ENCODE measurements around the gene TANC1.

TANC1 gene

DNA sequence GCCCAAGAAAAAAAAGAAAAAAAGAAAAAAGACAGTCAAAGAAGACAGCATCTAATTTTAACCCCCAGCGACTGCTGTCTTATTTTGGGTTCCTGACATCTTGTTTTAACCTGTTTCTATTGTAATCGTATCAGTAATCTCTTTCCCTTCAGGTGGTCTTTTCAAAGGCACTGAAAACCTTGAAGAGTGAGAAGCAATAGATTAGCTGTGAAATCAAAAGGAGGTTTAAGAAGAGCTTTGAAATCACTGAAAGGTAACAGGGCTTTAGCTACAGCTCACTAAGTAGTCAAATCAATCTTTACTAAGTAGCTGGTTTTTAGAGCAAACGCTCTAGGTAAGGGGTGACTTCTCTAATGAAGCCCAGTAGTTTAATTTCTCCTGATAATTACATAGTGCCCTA is 5.4 kb upstream of the TANC1 start:
- no peak for DNase-seq

DNA sequence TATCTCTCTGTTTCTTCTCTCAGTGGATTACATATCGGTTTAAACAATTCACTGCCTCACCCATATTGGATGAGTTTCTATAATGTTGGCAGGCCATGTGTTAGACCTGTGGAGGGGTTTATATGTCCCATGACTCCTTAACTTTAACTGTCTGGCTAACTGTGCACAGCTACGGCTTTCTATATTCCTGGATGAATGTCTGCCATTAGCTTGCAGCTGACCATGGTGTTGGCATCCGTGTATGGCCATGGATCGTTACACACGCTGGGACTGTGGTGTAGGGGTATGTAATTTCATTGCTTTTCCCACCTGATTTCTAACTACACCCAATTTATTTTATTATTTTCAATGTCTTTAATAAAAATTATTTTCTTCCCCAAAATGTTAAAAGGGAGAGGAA is 3.3 kb upstream of the TANC1 start:
- DNase-seq, result no peak

DNA sequence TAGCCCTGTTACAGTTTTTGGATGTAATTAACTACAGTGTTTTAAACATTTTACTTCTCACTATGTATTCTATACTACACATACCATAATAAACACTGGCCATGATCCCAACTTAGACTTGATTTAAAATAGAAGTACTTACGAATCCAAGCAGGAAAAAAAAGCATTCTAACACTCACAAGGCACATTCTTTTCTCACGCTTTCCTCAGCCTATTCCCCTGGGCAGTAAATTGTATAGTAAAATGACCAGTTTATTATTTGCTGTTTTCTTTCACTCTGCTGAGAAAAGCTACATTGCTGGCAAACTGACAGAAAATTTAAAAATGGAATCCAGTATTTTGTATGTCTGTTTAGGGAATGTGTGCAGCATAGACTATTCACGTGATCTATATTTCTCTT is 2.8 kb upstream of the TANC1 start:
- DNase-seq, result no peak

DNA sequence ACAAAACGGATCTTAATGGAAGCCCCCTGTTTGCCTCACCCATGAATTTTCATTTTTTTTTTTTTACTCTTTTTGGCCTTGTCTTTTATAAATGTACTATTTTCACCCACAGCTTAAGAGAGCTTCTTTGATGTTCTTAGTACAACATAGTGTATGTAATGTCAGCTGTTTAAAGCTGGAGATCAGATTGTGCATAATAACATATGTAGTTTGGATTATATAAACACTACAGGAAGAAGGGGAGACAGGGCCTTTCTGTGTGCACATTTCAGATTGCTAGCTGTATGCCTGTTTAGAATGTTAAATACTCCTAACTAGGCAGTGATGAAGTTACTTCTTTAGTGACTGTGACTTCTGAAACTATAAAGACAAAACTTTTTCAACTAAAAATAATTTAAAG is 2.1 kb upstream of the TANC1 start:
- no peak for DNase-seq

DNA sequence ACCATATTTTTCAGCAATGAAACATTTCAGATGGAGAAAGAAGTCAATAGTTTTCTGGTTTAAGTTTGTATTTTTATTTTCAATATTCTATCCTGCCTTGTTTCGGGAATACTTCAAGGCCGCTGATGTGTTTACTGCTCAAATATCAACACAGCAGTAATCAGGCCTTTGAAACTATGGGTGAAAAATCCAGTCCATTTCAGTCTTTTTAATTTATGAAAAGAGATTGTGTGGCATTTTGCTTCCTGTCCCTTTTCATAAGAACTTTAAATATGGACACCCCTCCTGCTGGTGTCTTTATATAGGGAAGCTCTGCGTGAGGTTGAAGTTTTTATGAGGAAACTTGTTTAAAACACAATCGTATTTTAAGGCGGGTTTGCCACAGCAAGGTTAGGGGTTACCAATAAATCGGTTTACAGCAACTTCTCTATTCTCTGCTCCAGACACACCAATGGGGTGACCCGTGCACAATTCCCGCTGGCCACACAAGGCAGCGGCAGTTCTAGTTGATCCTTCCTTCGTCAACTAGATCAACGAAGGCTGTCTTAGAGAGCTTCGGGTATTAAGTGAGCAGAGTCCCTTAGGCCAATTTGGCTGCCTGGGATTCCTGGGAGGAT is 1.2 kb upstream of the TANC1 start:
- no peak for DNase-seq

- DNase-seq, result no peak
Measured at GRCh38 chr2:158967731-158968395, 577 bp upstream of the TANC1 start.

GRCh38 chr2:158969162-158969714 is 798 bp downstream of the TANC1 start:
- DNase-seq, result no peak

DNA sequence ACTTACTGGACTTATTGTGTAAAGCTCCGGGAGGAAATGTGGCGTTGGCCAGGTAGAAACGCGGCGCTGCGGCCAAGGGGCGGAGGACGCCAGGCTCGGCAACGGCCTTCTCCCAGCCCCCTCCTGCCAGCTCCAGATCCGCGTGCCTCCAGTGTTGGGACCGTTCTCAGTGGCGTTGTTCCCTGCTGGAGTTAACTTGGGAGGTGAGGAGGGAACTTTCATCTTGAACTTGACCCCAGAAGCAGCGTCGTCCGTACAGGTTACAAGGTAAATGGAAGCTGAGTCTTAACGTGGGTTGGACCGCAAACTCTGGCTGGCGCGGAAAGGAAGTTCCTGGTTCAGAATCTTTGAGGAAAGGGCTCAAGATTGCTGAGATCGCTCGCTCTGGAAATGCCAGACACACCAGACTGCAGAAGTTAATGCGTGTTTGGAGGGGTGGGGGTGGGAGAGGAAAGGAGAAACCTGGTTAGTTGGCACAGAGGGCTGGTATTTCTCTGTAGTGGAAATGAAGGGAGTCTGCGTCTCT is 1.3 kb downstream of the TANC1 start:
- peak; percentile 7 for DNase-seq

DNA sequence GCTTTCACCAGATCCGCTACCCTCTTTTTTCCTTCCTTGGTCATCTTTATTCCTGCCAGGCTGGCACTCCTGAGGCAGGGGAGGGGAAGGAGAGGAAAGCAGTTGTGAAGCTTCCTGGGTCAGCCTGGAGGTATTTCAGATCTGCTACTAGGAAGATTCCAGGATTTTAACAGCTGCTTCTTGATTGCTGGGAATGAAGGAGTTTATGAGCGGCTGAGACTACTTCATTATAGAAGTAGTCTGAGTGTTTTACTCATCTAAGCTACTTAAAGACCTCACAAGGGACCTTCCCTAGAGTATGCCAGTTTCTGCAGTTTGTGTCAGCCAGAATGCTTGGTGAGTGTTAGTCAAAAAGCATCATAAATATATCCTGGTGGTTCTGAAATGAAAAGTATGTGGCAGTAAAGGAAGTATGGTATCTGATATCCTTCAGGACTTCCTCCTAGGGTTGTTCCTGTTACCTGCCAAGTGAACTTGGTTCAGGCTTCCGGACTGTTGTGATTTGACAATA is 1.9 kb downstream of the TANC1 start:
- DNase-seq, result no peak

- DNase-seq, result no peak
Measured at GRCh38 chr2:158973116-158973956, 4.9 kb downstream of the TANC1 start.

DNA sequence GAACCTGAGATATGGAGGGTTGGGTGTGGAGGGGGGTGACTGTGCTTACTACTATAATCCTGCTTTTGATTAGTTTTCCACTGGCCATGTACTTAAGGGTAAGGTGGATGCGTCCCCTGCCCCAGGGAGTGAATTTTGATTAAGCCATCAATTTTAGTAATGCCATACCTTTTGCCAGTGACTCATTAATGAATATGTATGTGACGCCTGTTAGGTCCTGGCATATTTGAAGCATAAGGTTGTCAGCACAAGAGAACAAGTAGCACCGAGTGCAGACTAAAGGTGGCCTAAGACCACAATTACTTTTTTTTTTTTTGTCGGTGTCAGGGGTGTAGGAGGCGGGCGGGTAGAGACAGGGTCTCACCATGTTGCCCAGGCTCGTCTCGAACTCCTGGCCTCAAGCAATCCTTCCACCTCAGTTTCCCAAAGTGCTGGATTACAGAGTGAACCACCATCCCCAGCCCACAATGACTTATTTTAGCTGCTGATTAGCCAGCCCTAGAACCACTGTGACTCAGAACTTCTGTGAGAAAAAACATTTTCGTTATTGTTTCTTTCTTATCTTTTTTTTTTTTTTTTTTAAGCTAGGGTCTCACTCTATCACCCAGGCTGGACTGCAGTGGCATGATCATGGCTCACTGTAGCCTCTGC is 7.0 kb downstream of the TANC1 start:
- no peak for DNase-seq

DNA sequence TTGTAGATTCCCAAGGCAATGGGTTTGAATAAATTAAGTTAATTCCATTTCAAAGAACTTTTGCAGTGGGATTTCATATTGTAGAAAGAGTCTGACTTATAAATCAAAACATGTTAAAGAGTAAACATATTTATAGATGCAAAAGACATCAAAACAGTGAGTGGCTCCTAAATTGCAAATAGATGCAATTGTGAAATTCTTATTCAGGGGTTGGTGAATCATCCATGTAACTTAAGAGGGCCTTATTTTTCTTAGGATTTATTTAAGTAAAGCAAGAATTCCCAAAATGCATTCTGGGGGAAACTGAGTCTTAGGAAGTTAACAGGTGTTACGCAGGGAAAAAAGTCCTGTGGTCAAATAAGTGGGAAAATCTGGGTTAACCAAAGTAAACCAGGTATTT is 11.3 kb downstream of the TANC1 start:
- no peak for DNase-seq

DNA sequence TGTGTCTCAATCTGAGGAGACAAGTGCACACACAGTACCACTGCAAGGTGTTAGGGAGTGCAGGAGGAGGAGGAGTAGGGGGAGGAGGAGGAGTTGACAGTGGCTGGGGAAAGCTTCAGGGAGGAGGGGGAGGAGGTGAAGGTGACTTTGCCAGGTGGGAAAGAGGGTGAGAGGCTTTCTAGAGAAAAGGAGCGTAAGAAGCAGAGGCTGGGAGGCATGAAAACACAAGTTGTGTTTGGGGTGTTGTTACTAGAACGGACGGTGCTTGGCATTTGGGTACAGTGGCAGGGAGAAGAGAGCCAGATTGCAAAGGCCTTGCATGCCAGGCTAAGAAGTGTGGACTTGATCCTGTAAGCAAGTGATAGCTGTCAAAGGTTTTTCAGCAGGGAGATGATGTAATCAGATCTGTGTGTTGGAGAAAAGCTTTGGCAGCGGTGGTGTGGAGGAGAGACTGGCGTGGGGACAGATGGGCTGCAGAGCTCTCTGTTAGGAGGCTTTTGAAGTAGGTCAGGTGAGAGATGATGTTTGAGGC is 16.2 kb downstream of the TANC1 start:
- no peak for DNase-seq

DNA sequence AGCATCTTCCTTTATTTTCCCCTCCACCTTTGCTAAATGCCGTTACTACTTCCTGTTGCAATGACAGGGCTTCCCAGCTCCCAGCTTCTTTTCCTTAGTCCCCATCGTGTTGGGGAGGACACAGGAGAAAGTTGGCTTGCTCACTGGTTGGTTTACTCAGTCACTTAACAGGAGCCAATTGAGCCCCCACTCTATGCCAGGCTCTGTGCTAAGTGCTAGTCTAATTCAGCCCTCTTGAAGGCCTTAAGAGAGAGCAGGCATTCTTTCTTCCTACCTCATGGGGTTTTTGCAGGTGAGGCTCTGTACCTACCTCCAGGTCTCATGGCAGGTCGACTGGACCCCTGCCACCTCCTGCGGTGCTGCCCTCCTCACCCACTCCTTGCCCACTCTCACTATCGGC is 20.1 kb downstream of the TANC1 start:
- no peak for DNase-seq

DNA sequence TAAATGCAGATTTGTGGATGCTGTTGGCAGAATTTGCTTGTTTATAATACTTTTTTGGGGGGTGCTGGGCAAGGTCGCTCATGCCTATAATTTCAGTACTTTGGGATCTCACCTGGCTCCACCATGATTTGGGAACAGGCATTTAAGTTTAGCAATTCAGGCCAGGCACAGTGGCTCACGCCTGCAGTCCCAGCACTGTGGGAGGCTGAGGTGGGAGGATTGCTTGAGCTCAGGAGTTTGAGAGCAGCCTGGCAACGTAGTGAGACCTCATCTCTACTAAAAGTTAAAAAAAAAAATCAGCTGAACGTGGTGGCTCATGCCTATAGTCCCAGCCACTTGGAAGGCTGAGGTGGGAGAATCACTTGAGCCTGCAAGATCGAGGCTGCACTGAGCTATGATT is 20.7 kb downstream of the TANC1 start:
- no peak for DNase-seq

DNA sequence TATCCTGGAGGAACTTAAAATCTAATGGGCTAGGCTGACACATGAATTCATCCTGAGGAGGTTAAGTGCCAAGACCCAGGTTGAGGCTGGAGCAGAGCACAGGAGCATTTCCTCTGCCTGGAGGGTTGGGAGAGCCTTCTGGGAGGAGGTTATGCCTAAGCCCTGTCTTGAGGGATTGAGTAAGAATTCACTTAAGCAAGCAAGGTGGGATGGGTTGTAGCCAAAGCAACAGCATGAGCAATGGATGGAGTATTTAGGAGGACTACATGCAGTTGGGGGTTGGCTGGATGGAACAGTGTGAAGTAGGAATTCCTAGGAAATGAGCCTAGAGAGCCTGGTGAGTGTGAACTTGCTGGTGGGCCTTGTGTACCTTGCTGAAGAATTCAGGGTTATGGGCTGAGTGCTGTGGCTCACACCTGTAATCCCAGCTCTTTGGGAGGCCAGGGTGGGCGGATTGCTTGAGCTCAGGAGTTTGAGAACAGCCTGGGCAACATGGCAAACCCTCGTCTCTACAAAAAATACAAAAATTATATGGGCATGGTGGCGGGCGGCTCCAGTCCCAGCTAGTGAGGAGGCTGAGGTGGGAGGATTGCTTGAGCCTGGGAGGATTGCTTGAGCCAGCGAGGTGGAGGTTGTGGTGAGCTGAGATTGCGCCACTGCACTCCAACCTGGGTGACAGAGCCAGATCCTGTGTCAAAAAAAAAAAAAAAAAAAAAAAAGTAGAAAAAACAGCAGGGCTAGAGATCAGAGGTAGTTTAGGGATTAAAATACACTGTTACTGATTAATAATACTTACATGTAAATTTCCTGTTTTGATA is 22.2 kb downstream of the TANC1 start:
- no peak for DNase-seq

DNA sequence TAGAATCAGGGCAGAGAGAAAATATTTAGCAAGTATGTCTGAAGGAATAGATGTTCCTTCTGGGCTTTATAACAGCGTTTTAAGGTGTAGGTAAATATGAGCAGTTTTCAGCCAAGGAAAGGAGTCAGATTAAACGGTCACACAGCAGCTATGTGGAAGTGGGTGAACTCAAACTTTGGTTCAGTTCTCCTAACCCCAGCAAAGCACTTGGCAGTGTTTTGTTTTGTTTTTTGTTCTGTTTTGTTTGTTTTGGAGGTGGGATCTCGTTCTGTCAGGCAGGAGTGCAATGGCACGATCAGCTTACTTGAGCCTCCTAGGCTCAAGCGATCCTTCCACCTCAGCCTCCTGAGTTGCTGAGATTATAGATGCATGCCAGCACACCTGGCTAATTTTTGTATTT is 24.6 kb downstream of the TANC1 start:
- no peak for DNase-seq

DNA sequence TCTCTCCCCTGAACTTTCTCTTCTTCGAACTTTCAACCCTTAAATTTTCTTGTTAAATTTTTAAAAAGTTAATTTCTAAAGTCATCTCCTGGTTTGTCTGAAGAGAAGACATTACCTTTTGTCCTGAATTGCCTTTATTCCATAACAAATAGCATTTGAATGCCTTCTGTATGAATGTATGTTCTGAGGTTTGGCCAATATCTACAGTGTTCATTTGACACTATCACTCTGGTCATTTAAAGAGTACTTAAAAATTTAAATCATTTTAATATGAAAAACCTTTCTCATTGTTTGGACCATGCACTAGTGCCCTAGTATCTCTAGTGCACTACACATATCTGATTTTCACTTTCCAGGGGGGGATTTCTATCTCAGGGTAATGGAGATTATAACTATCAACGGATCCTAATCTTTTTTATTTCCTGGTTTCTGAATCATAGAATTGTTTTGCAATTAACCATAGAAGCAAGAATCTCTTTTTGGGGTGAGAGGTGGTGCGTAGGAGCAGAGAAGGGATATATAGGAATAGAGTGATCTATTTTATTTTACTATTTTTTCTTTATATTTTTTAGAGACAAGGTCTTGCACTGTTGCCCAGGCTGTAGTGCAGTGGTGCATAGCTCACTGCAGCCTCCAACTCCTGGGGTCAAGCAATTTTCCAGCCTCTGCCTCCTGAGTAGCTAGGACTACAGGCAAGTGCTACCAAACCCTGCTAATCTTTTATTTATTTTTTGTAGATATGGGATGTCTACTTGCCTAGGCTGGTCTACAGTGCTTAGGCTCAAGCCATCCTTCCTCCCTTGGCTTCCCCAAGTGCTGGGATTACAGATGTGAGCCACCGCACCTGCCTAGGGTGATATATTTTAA is 25.5 kb downstream of the TANC1 start:
- no peak for DNase-seq

- no peak for DNase-seq
Measured at GRCh38 chr2:158994920-158995676, 26.7 kb downstream of the TANC1 start.

DNA sequence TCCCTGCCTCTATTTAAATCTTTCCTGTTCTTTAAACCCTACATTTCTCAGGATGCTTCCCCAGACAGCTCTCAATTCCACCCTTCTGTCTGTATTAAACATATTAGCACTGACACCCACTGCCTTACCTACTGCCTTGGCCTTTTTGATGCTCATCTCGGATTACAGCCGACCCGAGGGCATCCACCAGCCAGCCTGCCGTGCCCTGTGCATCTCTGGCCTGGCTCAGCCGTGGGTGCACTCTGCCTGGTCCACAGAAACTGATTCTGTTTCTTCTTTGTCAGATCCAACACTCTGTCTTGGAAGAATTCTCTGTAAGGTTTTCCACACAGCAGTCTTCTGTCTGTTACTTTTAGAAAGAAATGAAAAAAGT is 27.2 kb downstream of the TANC1 start:
- DNase-seq, result no peak

Measured in inflammatory macrophage treated with lipopolysaccharide for 4 hours (primary cell).